HCEC 1CT (cell line): Measurements from ENCODE around the gene ARSK.

ENCODE experiments used
- DNase-seq: peaks from one replicate; pipeline ENCODE4 v3.0.0-alpha.2; 2017

The ARSK gene

DNA sequence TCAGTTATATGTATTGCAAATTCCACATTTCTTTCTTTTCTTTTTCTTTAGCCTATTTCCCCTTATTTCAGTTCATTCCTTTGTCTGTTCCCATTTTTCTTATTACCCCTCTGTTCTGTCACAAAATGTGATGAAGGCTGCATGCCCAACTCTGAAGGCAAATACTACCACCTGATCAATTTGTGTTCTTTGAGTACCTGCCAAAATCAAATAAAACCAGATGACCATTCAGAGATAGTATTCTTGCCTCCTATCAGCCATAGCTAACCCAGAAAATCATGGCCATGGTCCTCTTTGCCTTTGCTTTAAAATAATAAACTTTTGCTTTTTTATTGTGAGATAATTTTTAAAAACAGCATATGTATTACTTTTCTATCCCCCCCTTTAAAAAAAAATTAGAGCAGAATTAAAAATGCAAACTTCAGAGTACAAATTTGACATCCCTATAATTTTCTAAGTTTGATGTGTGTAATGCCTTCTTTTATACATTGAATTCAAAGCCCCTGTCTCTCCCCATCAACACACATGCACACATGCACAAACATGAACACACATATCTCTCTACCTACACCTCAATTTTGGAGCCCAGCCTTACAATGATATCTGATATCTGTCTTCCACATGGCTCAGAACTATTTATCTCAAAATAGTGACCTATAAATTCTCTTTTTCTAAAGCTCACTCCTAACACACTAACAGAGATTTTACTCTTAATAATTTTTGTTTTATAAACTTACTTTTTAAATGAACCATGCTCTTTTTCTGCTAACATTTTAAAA is 95.1 kb downstream of the ARSK start:
- no peak for DNase-seq

DNA sequence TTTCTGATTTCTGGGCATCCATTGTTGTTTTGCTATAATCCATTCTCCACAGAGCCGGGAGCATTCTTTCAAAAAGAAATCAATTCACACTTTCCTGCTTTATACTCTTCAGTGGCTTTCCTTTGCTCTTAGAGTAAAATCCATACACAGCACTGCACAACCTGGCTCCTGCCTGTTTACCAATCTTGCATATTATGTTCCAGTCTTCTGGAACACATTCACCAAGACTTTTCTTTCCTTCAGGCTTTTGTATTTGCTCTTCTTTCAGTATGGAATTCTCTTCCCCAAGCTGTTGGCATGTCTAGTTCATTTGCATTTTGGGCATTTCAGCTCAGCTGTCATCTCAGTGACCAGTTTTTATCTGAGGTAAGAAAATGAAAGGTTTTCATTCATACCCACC is 97.9 kb downstream of the ARSK start:
- no peak for DNase-seq

DNA sequence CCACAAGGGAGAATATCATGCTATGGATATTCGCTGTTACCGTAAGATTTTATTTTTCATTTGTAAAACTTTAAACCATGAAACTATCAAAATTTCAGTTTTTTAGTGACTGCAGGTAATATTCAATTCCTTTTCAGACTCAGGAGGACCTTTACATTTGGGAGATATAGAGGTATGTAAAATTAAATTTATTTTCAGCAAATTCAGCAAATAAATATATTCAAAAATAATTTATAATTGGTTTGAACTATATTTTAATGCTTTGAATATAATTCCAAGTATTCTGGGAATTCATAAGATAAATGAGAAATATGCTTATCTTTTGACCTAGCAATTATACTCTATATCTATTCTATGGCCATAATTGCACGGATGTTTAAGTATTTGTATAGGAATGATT is 99.3 kb downstream of the ARSK start:
- DNase-seq = no peak
